ENCODE measurements around the gene TENM4. TPM values are rescaled to one million over a fixed set of nuclear protein-coding genes. Genes with fewer than 3 reads are reported as not detected.
A peak's percentile ranks its signal among the peaks of the same experiment; 100 is the strongest.

The TENM4 gene
- total and polyA plus RNA-seq, 11 donors, result 0.08 to 6.4 (median 1.0) TPM

DNA sequence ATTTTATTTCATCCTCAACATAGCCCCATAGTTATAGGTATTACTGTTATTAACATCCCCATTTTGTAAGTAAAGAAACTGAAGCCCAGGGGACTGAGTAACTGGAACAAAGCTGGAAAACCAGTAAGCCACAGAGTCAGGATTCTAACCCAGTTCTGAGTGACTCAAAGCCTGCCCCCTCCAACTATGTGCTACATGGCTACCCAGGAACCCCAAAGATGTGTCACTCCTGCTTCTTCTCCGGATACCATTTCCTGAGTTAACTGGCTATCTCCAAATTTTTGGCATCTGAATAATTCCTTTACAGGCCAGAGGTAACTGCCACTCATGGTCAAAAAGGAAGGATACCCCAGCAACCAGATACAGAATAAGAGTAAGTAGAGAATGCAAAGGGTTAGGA, 43.6 kb downstream of the TENM4 start:
- ATAC-seq (no peak), DNase-seq (no peak)
- 56 to 76% (median 62%) methylated on average over 1 of the region's 1 CpG for WGBS, 4 donors
- no peak overlapping the region for H3K4me3 ChIP-seq
- intact Hi-C loops (cut with DNase I), result no loop called here
- no peak overlapping the region for H3K27ac ChIP-seq
- H3K9me3 ChIP-seq, result no peaks in the 10 kb centered on the region
- no peaks in the 10 kb centered on the region for H3K4me1 ChIP-seq
- no peaks in the 10 kb centered on the region for H3K36me3 ChIP-seq
- TF ChIP-seq, protein P1, sequence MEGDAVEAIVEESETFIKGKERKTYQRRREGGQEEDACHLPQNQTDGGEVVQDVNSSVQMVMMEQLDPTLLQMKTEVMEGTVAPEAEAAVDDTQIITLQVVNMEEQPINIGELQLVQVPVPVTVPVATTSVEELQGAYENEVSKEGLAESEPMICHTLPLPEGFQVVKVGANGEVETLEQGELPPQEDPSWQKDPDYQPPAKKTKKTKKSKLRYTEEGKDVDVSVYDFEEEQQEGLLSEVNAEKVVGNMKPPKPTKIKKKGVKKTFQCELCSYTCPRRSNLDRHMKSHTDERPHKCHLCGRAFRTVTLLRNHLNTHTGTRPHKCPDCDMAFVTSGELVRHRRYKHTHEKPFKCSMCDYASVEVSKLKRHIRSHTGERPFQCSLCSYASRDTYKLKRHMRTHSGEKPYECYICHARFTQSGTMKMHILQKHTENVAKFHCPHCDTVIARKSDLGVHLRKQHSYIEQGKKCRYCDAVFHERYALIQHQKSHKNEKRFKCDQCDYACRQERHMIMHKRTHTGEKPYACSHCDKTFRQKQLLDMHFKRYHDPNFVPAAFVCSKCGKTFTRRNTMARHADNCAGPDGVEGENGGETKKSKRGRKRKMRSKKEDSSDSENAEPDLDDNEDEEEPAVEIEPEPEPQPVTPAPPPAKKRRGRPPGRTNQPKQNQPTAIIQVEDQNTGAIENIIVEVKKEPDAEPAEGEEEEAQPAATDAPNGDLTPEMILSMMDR (IDR thresholded peaks at IDR 0.05), result no peak
- no peak for TF ChIP-seq POLR2A (IDR thresholded peaks at IDR 0.05)
- H3K27me3 ChIP-seq, result no peaks in the 10 kb centered on the region

GRCh38 chr11:79396674-79397073, 44.2 kb downstream of the TENM4 start:
- no peak for TF ChIP-seq POLR2A (IDR thresholded peaks at IDR 0.05)
- TF ChIP-seq, protein P1 (IDR thresholded peaks at IDR 0.05), result no peak
- Histone ChIP-seq H3K4me3 (no peak overlapping the region), H3K9me3 (no peaks in the 10 kb centered on the region), H3K36me3 (no peaks in the 10 kb centered on the region), H3K27ac (no peak overlapping the region), H3K4me1 (no peaks in the 10 kb centered on the region), H3K27me3 (no peaks in the 10 kb centered on the region)
- intact Hi-C loops (cut with DNase I), result no loop called here
- 74 to 87% (median 81%) methylated on average over 4 of the region's 4 CpGs for WGBS, 4 donors
- ATAC-seq (no peak), DNase-seq (no peak)

- intact Hi-C loops (cut with DNase I), result no loop called here
- no peaks in the 10 kb centered on the region for H3K27me3 ChIP-seq
- ATAC-seq (no peak), DNase-seq (no peak)
- TF ChIP-seq, protein P1 (IDR thresholded peaks at IDR 0.05), result no peak
- TF ChIP-seq POLR2A (IDR thresholded peaks at IDR 0.05), result no peak
- H3K4me1 ChIP-seq, result peaks cover 0 to 4% (median 0%) of the 10 kb centered on the region in 12 donors
- H3K9me3 ChIP-seq, result no peaks in the 10 kb centered on the region
- no peak overlapping the region for H3K4me3 ChIP-seq
- H3K36me3 ChIP-seq, result no peaks in the 10 kb centered on the region
- H3K27ac ChIP-seq, result no peak overlapping the region
These were observed 44.8 kb downstream of the TENM4 start for GRCh38 chr11:79396001-79396400.

GRCh38 chr11:79393362-79394043, 47.3 kb downstream of the TENM4 start:
- intact Hi-C loops (cut with DNase I), result no loop called here
- ATAC-seq (peak in 1 of 4 donors; percentile 31), DNase-seq (no peak)
- WGBS, 4 donors, result 54 to 62% (median 58%) methylated on average over 9 of the region's 9 CpGs
- Histone ChIP-seq H3K36me3 (no peaks in the 10 kb centered on the region), H3K4me1 (peaks cover 0 to 8% (median 0%) of the 10 kb centered on the region in 12 donors), H3K27me3 (no peaks in the 10 kb centered on the region), H3K9me3 (no peaks in the 10 kb centered on the region), H3K4me3 (no peak overlapping the region), H3K27ac (no peak overlapping the region)
- TF ChIP-seq, protein P1 (IDR thresholded peaks at IDR 0.05), result no peak
- TF ChIP-seq POLR2A (IDR thresholded peaks at IDR 0.05), result no peak

All from heart left ventricle (tissue), 16 donors.